ENCODE results near the gene SMPD3. TPM values are rescaled to one million over a fixed set of nuclear protein-coding genes. Genes with fewer than 3 reads are reported as not detected.
A peak's percentile ranks its signal among the peaks of the same experiment; 100 is the strongest.

Gene SMPD3
- total RNA-seq, 1 experiment from 2014 or later = 0.77 TPM

- ATAC-seq = no peak
- Histone ChIP-seq H3K9me3 (ENCODE audit: control insufficient read depth, insufficient read depth, low read depth, low read length) (no peaks in the 10 kb centered on the region), H3K4me3 (ENCODE audit: low read depth in 2 of 2, low read length in 2 of 2) (no peak overlapping the region), H3K27me3 (ENCODE audit: control insufficient read depth, insufficient read depth, low read length) (no peaks in the 10 kb centered on the region), H3K27ac (ENCODE audit: low read length) (no peak overlapping the region), H3K36me3 (ENCODE audit: control insufficient read depth, insufficient read depth, low read length) (no peaks in the 10 kb centered on the region), H3K4me1 (ENCODE audit: control insufficient read depth, insufficient read depth, low read length) (no peaks in the 10 kb centered on the region)
- BruUV-seq (replicated peaks) = no TSS peak
- in situ Hi-C loops (cut with HindIII; ENCODE audit: low pct_unique_long_range_greater_than_20kb, low sequenced_read_pairs) (no loop called here), intact Hi-C loops (cut with micrococcal nuclease; ENCODE audit: unreplicated experiment) (no loop called here)
- ChIA-PET CTCF (no interaction called here), POLR2A (no interaction called here)
- no peak for TF ChIP-seq CTCF (IDR thresholded peaks at IDR 0.05)
- TF ChIP-seq TCF7L2 (IDR thresholded peaks at IDR 0.05; ENCODE audit: low read depth, low read length) = no peak
- no peak for TF ChIP-seq REST (IDR thresholded peaks at IDR 0.05; ENCODE audit: insufficient read depth in 1 of 2, low read depth in 2 of 2, low read length in 1 of 2)
- no peak for TF ChIP-seq POLR2AphosphoS5 (IDR thresholded peaks at IDR 0.05; ENCODE audit: low read depth, low read length)
- TF ChIP-seq SIN3A (IDR thresholded peaks at IDR 0.05; ENCODE audit: borderline replicate concordance, insufficient read depth, low read depth, low read length) = no peak
- DNase-seq (ENCODE audit: low read depth, low spot score) = no peak
Measured at GRCh38 chr16:68388124-68388523, 60.2 kb downstream of the SMPD3 start.

GRCh38 chr16:68387301-68387700 is 61.0 kb downstream of the SMPD3 start:
- in situ Hi-C loops (cut with HindIII; ENCODE audit: low pct_unique_long_range_greater_than_20kb, low sequenced_read_pairs) (no loop called here), intact Hi-C loops (cut with micrococcal nuclease; ENCODE audit: unreplicated experiment) (no loop called here)
- TF ChIP-seq POLR2AphosphoS5 (IDR thresholded peaks at IDR 0.05; ENCODE audit: low read depth, low read length) (no peak), SIN3A (IDR thresholded peaks at IDR 0.05; ENCODE audit: borderline replicate concordance, insufficient read depth, low read depth, low read length) (no peak), TCF7L2 (IDR thresholded peaks at IDR 0.05; ENCODE audit: low read depth, low read length) (no peak), REST (IDR thresholded peaks at IDR 0.05; ENCODE audit: insufficient read depth in 1 of 2, low read depth in 2 of 2, low read length in 1 of 2) (no peak), CTCF (IDR thresholded peaks at IDR 0.05) (no peak)
- Histone ChIP-seq H3K36me3 (ENCODE audit: control insufficient read depth, insufficient read depth, low read length) (no peaks in the 10 kb centered on the region), H3K27ac (ENCODE audit: low read length) (no peak overlapping the region), H3K27me3 (ENCODE audit: control insufficient read depth, insufficient read depth, low read length) (no peaks in the 10 kb centered on the region), H3K4me3 (ENCODE audit: low read depth in 2 of 2, low read length in 2 of 2) (no peak overlapping the region), H3K4me1 (ENCODE audit: control insufficient read depth, insufficient read depth, low read length) (no peaks in the 10 kb centered on the region), H3K9me3 (ENCODE audit: control insufficient read depth, insufficient read depth, low read depth, low read length) (no peaks in the 10 kb centered on the region)
- DNase-seq (ENCODE audit: low read depth, low spot score) = no peak
- no TSS peak for BruUV-seq (replicated peaks)
- ATAC-seq = 0 out of 2 replicates have a peak, but pooled peaks have one; percentile 48
- POLR2A ChIA-PET = no interaction called here
- CTCF ChIA-PET = no interaction called here
